ENCODE measurements around the gene ADARB2.

ADARB2 gene

GRCh38 chr10:1579671-1580070, 157.7 kb downstream of the ADARB2 start:
- DNase-seq, result no peak

GRCh38 chr10:1579141-1579491, 158.2 kb downstream of the ADARB2 start:
- no peak for DNase-seq

GRCh38 chr10:1578392-1579140, 158.8 kb downstream of the ADARB2 start:
- no peak for DNase-seq

- no peak for DNase-seq
Observed at GRCh38 chr10:1577945-1578344, 159.4 kb downstream of the ADARB2 start.

GRCh38 chr10:1577373-1577770, 160.0 kb downstream of the ADARB2 start:
- no peak for DNase-seq

- DNase-seq, result no peak
Observed at GRCh38 chr10:1576467-1577372, 160.6 kb downstream of the ADARB2 start.

- no peak for DNase-seq
Observed at GRCh38 chr10:1575481-1576244, 161.7 kb downstream of the ADARB2 start.

GRCh38 chr10:1574719-1575118, 162.6 kb downstream of the ADARB2 start:
- DNase-seq, result no peak

- no peak for DNase-seq
Observed at GRCh38 chr10:1573981-1574380, 163.3 kb downstream of the ADARB2 start.

GRCh38 chr10:1573334-1573969, 163.9 kb downstream of the ADARB2 start:
- DNase-seq, result no peak

- DNase-seq, result peak; percentile 44
Observed at GRCh38 chr10:1572519-1573333, 164.6 kb downstream of the ADARB2 start.

GRCh38 chr10:1571587-1572237, 165.6 kb downstream of the ADARB2 start:
- DNase-seq, result no peak

GRCh38 chr10:1570416-1571051, 166.8 kb downstream of the ADARB2 start:
- no peak for DNase-seq

GRCh38 chr10:1569208-1569607, 168.1 kb downstream of the ADARB2 start:
- no peak for DNase-seq

- no peak for DNase-seq
Observed at GRCh38 chr10:1567742-1568495, 169.4 kb downstream of the ADARB2 start.

GRCh38 chr10:1567152-1567551, 170.2 kb downstream of the ADARB2 start:
- DNase-seq, result no peak

GRCh38 chr10:1564791-1565190, 172.5 kb downstream of the ADARB2 start:
- no peak for DNase-seq

- DNase-seq, result no peak
Observed at GRCh38 chr10:1563028-1563427, 174.3 kb downstream of the ADARB2 start.

- DNase-seq, result no peak
Observed at GRCh38 chr10:1561731-1562337, 175.5 kb downstream of the ADARB2 start.

All from NCI-H146 (cell line).